ENCODE measurements around the gene SFT2D1. TPM values are rescaled to one million over a fixed set of nuclear protein-coding genes. Genes with fewer than 3 reads are reported as not detected.

The SFT2D1 gene
- total RNA-seq, 1 experiment from 2014 or later: 65.6 TPM

DNA sequence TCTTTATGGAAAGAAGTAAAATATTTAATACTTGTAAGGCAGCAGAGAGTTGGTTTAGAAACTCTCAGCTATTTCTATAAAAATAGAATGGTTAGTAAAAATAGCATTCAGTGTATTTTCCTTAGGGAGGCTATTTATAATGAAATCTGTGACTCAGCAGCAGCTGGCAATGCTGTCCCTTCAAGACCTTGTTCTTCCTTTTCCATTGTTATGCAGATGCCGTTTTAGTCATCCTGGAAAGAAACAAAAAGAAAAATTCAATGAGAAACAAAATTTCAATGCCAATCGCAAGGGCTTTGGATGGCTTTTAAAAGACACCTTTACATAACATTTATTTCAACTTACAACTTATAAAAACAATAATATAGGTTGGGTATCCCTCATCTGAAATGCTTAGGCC lies 22.9 kb upstream of the SFT2D1 start:
- ChIA-PET RAD21 (ENCODE audit: low non-redundant PET in 1 of 2, low total read pairs in 2 of 2, uncharacterized antibody in 2 of 2, unreplicated experiment in 2 of 2) (no interaction called here), POLR2A (no interaction called here), CTCF (interaction anchor here (2.9 kb wide), 1 partner anchor 16 kb away, joined by 8 read pairs; no protein-coding TSS in a partner anchor)
- no peaks in the 10 kb centered on the region for H4K20me1 ChIP-seq (ENCODE audit: insufficient read depth)
- H3K27ac ChIP-seq (ENCODE audit: low read depth, low read length): no peak overlapping the region
- H3K4me3 ChIP-seq (replicated peaks in 1 of 2; ENCODE audit: low read depth in 1 of 2, low read length in 2 of 2): no peak overlapping the region
- BruUV-seq (replicated peaks): no TSS peak
- H2AFZ ChIP-seq (ENCODE audit: low read depth, low read length, poor library complexity, severe bottlenecking): no peak overlapping the region
- H3K4me1 ChIP-seq (ENCODE audit: control insufficient read depth in 1 of 2, insufficient read depth in 2 of 2, low read length in 2 of 2): no peaks in the 10 kb centered on the region
- no peaks in the 10 kb centered on the region for H3K27me3 ChIP-seq (ENCODE audit: insufficient read depth, low read length)
- H3K9me2 ChIP-seq (ENCODE audit: insufficient read depth): no peaks in the 10 kb centered on the region
- intact Hi-C loops (cut with micrococcal nuclease): no loop called here
- DNase-seq (ENCODE audit: low read depth, low spot score): no peak
- no peak overlapping the region for H3K9ac ChIP-seq (ENCODE audit: low read length)
- no peaks in the 10 kb centered on the region for H3K36me3 ChIP-seq (ENCODE audit: control insufficient read depth in 1 of 2, insufficient read depth in 2 of 2, low read length in 2 of 2)
- no peaks in the 10 kb centered on the region for H3K79me2 ChIP-seq (ENCODE audit: insufficient read depth, low read length)
- no peak overlapping the region for H3K4me2 ChIP-seq (ENCODE audit: low read length)
- no peaks in the 10 kb centered on the region for H3K9me3 ChIP-seq (ENCODE audit: control insufficient read depth in 1 of 2, insufficient read depth in 1 of 2, low read depth in 1 of 2, low read length in 2 of 2)
- no peak for ATAC-seq
- TF ChIP-seq CTCF (IDR thresholded peaks at IDR 0.05 in 2 of 3, conservative IDR thresholded peaks at IDR 0.05 in 1 of 3; ENCODE audit: borderline replicate concordance in 1 of 3, insufficient read depth in 1 of 3, low read depth in 2 of 3, low read length in 2 of 3) (no peak), ZFX (IDR thresholded peaks at IDR 0.05) (no peak), POLR2AphosphoS5 (IDR thresholded peaks at IDR 0.05; ENCODE audit: low read depth, low read length) (no peak), ATF3 (IDR thresholded peaks at IDR 0.05) (no peak), SRF (IDR thresholded peaks at IDR 0.05; ENCODE audit: low read depth) (no peak), SP1 (IDR thresholded peaks at IDR 0.05; ENCODE audit: low read depth) (no peak)

GRCh38 chr6:166364456-166364855 lies 22.1 kb upstream of the SFT2D1 start:
- ChIA-PET CTCF (interaction anchor here (2.9 kb wide), 1 partner anchor 17 kb away, joined by 8 read pairs; no protein-coding TSS in a partner anchor), RAD21 (ENCODE audit: low non-redundant PET in 1 of 2, low total read pairs in 2 of 2, uncharacterized antibody in 2 of 2, unreplicated experiment in 2 of 2) (no interaction called here), POLR2A (interaction anchor here (1.0 kb wide), 1 partner anchor 16 kb away, joined by 6 read pairs; no protein-coding TSS in a partner anchor)
- Histone ChIP-seq H3K9me2 (ENCODE audit: insufficient read depth) (no peaks in the 10 kb centered on the region), H3K9me3 (ENCODE audit: control insufficient read depth in 1 of 2, insufficient read depth in 1 of 2, low read depth in 1 of 2, low read length in 2 of 2) (no peaks in the 10 kb centered on the region), H4K20me1 (ENCODE audit: insufficient read depth) (no peaks in the 10 kb centered on the region), H3K4me1 (ENCODE audit: control insufficient read depth in 1 of 2, insufficient read depth in 2 of 2, low read length in 2 of 2) (no peaks in the 10 kb centered on the region), H3K27ac (ENCODE audit: low read depth, low read length) (no peak overlapping the region), H3K36me3 (ENCODE audit: control insufficient read depth in 1 of 2, insufficient read depth in 2 of 2, low read length in 2 of 2) (no peaks in the 10 kb centered on the region), H3K9ac (ENCODE audit: low read length) (no peak overlapping the region), H3K27me3 (ENCODE audit: insufficient read depth, low read length) (no peaks in the 10 kb centered on the region), H2AFZ (ENCODE audit: low read depth, low read length, poor library complexity, severe bottlenecking) (no peak overlapping the region), H3K4me3 (replicated peaks in 1 of 2; ENCODE audit: low read depth in 1 of 2, low read length in 2 of 2) (no peak overlapping the region), H3K4me2 (ENCODE audit: low read length) (no peak overlapping the region), H3K79me2 (ENCODE audit: insufficient read depth, low read length) (no peaks in the 10 kb centered on the region)
- intact Hi-C loops (cut with micrococcal nuclease): no loop called here
- BruUV-seq (replicated peaks): no TSS peak
- DNase-seq (ENCODE audit: low read depth, low spot score) (no peak), ATAC-seq (no peak)
- TF ChIP-seq, protein P1, sequence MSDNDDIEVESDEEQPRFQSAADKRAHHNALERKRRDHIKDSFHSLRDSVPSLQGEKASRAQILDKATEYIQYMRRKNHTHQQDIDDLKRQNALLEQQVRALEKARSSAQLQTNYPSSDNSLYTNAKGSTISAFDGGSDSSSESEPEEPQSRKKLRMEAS (IDR thresholded peaks at IDR 0.05): no peak
- no peak for TF ChIP-seq EZH2phosphoT487 (IDR thresholded peaks at IDR 0.05; ENCODE audit: borderline replicate concordance)
- TF ChIP-seq REST (IDR thresholded peaks at IDR 0.05; ENCODE audit: low read depth): no peak
- no peak for TF ChIP-seq ATF3 (IDR thresholded peaks at IDR 0.05)
- no peak for TF ChIP-seq SP1 (IDR thresholded peaks at IDR 0.05; ENCODE audit: low read depth)
- TF ChIP-seq, protein P2, sequence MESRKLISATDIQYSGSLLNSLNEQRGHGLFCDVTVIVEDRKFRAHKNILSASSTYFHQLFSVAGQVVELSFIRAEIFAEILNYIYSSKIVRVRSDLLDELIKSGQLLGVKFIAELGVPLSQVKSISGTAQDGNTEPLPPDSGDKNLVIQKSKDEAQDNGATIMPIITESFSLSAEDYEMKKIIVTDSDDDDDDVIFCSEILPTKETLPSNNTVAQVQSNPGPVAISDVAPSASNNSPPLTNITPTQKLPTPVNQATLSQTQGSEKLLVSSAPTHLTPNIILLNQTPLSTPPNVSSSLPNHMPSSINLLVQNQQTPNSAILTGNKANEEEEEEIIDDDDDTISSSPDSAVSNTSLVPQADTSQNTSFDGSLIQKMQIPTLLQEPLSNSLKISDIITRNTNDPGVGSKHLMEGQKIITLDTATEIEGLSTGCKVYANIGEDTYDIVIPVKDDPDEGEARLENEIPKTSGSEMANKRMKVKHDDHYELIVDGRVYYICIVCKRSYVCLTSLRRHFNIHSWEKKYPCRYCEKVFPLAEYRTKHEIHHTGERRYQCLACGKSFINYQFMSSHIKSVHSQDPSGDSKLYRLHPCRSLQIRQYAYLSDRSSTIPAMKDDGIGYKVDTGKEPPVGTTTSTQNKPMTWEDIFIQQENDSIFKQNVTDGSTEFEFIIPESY (IDR thresholded peaks at IDR 0.05; ENCODE audit: extremely low read depth, insufficient replicate concordance, low read length): no peak

Measured in HCT116 (cell line).